ENCODE measurements around the gene ATE1.

ATE1 gene

DNA sequence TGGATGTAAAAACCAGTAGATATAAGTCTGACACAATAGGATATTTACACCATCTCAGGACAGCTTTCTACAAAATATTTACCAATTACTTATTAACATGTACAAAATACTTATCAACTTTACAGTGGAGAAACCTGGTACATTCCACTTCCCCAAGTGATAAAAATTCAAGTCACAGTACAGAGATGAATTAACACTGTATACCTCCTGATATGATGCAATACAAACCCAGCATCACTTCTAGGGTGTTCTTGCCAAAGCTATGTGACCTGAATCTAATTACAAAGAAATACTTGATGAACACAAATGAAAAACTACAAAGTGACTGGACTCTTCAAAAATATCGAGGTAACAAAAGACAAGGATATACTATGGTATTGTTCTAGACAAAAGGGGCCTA is 173.2 kb downstream of the ATE1 start:
- Histone ChIP-seq H3K9me3 (ENCODE audit: low read length) (no peaks in the 10 kb centered on the region), H3K36me3 (ENCODE audit: insufficient read depth, low read length) (no peaks in the 10 kb centered on the region), H2AFZ (ENCODE audit: low read length) (no peak overlapping the region), H3K27me3 (ENCODE audit: insufficient read depth, low read length) (no peaks in the 10 kb centered on the region), H3F3A (ENCODE audit: insufficient read depth, low read length) (no peaks in the 10 kb centered on the region), H3K4me3 (ENCODE audit: low read depth, low read length, poor library complexity, severe bottlenecking) (no peak overlapping the region), H3K9ac (ENCODE audit: low read length) (no peak overlapping the region), H3K79me2 (ENCODE audit: insufficient read depth, low read length) (no peaks in the 10 kb centered on the region), H3K27ac (ENCODE audit: low read depth, low read length, poor library complexity, severe bottlenecking) (no peak overlapping the region), H3K4me1 (ENCODE audit: insufficient read depth, low read length, severe bottlenecking) (no peaks in the 10 kb centered on the region), H3K4me2 (ENCODE audit: low read length) (no peak overlapping the region), H3K9me2 (ENCODE audit: low read depth, low read length) (no peaks in the 10 kb centered on the region), H4K20me1 (ENCODE audit: insufficient read depth, low read length) (no peaks in the 10 kb centered on the region)
- TF ChIP-seq, protein P1, sequence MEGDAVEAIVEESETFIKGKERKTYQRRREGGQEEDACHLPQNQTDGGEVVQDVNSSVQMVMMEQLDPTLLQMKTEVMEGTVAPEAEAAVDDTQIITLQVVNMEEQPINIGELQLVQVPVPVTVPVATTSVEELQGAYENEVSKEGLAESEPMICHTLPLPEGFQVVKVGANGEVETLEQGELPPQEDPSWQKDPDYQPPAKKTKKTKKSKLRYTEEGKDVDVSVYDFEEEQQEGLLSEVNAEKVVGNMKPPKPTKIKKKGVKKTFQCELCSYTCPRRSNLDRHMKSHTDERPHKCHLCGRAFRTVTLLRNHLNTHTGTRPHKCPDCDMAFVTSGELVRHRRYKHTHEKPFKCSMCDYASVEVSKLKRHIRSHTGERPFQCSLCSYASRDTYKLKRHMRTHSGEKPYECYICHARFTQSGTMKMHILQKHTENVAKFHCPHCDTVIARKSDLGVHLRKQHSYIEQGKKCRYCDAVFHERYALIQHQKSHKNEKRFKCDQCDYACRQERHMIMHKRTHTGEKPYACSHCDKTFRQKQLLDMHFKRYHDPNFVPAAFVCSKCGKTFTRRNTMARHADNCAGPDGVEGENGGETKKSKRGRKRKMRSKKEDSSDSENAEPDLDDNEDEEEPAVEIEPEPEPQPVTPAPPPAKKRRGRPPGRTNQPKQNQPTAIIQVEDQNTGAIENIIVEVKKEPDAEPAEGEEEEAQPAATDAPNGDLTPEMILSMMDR (IDR thresholded peaks at IDR 0.05; ENCODE audit: low read length): no peak
- no peak for TF ChIP-seq EZH2 (IDR thresholded peaks at IDR 0.05; ENCODE audit: borderline replicate concordance, low read length)

DNA sequence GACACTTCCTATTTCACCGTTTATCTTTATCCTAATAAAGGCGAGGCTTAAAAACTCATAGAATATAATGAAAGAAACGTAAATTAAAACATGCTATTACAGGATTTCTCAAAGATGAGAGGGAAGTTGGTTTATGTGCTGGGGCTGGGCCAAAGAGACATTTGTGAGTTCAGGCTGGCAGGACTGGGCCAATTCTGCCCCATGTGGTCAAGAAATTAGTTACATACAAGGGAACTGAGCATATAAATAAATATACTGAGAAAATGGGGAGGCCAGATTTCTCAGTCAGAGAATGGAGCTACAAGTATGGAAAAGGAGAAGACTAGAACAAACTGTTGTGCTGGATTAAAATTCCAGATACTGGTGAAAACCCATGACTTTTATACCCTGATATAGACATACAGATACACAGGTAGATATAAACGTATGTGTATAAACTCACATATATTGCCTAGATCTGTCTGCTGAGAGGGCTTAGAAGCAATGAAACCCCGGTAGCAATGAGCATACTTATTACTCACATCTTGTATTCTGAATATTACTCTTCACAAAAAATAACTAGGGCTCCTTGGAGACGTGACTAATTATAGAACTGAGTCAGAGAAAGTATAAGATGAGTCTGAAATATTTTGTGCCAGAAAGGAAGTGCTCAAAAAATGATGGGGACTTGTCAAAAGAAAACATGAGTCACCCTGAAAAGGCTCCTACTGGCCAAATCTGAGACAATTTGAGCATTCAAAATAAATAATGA is 173.9 kb downstream of the ATE1 start:
- Histone ChIP-seq H3K4me2 (ENCODE audit: low read length) (no peak overlapping the region), H3K27ac (ENCODE audit: low read depth, low read length, poor library complexity, severe bottlenecking) (no peak overlapping the region), H3K4me1 (ENCODE audit: insufficient read depth, low read length, severe bottlenecking) (no peaks in the 10 kb centered on the region)

DNA sequence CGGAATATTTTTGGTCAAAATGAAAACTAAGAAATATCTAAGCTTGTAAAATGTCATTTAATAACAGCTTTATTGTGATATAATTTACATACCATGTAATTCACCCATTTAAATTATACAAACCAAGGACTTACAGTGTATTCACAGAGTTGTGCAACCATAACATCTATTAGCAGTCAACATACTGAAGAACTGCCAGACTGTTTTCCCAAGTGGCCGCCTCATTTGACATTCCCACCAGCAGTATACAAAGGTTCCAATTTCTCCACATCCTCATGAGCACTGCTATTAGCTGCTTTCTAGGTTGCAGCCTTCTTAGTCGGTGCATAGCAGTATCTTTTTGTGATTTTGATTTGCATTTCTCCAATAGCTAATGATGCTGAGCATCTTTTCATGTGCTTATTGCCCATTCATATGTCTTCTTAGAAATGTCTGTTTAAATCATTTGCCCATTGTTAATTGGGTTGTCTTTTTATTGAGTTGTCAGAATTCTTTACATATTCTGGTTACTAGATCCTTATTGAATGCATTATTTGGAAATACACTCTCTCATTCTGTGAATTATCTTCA is 176.6 kb downstream of the ATE1 start:
- H3F3A ChIP-seq (ENCODE audit: insufficient read depth, low read length): no peaks in the 10 kb centered on the region
- H3K9ac ChIP-seq (ENCODE audit: low read length): no peak overlapping the region
- no peak overlapping the region for H3K4me3 ChIP-seq (ENCODE audit: low read depth, low read length, poor library complexity, severe bottlenecking)
- H3K27ac ChIP-seq (ENCODE audit: low read depth, low read length, poor library complexity, severe bottlenecking): no peak overlapping the region
- H4K20me1 ChIP-seq (ENCODE audit: insufficient read depth, low read length): no peaks in the 10 kb centered on the region
- H2AFZ ChIP-seq (ENCODE audit: low read length): no peak overlapping the region
- no peaks in the 10 kb centered on the region for H3K27me3 ChIP-seq (ENCODE audit: insufficient read depth, low read length)
- H3K9me3 ChIP-seq (ENCODE audit: low read length): no peaks in the 10 kb centered on the region
- no peaks in the 10 kb centered on the region for H3K79me2 ChIP-seq (ENCODE audit: insufficient read depth, low read length)
- H3K36me3 ChIP-seq (ENCODE audit: insufficient read depth, low read length): no peaks in the 10 kb centered on the region
- no peak overlapping the region for H3K4me2 ChIP-seq (ENCODE audit: low read length)
- no peaks in the 10 kb centered on the region for H3K4me1 ChIP-seq (ENCODE audit: insufficient read depth, low read length, severe bottlenecking)
- no peak for TF ChIP-seq EZH2 (IDR thresholded peaks at IDR 0.05; ENCODE audit: borderline replicate concordance, low read length)
- TF ChIP-seq, protein P1 (IDR thresholded peaks at IDR 0.05; ENCODE audit: low read length): no peak
- H3K9me2 ChIP-seq (ENCODE audit: low read depth, low read length): no peaks in the 10 kb centered on the region

More for the DNA sequence above, 173.9 kb downstream of the ATE1 start:
- no peak overlapping the region for H3K9ac ChIP-seq (ENCODE audit: low read length)
- H2AFZ ChIP-seq (ENCODE audit: low read length): no peak overlapping the region
- H3F3A ChIP-seq (ENCODE audit: insufficient read depth, low read length): no peaks in the 10 kb centered on the region
- no peaks in the 10 kb centered on the region for H3K9me2 ChIP-seq (ENCODE audit: low read depth, low read length)
- no peaks in the 10 kb centered on the region for H3K9me3 ChIP-seq (ENCODE audit: low read length)
- no peak overlapping the region for H3K4me3 ChIP-seq (ENCODE audit: low read depth, low read length, poor library complexity, severe bottlenecking)
- H4K20me1 ChIP-seq (ENCODE audit: insufficient read depth, low read length): no peaks in the 10 kb centered on the region
- H3K79me2 ChIP-seq (ENCODE audit: insufficient read depth, low read length): no peaks in the 10 kb centered on the region
- no peaks in the 10 kb centered on the region for H3K27me3 ChIP-seq (ENCODE audit: insufficient read depth, low read length)
- H3K36me3 ChIP-seq (ENCODE audit: insufficient read depth, low read length): no peaks in the 10 kb centered on the region
- no peak for TF ChIP-seq EZH2 (IDR thresholded peaks at IDR 0.05; ENCODE audit: borderline replicate concordance, low read length)
- TF ChIP-seq, protein P1 (IDR thresholded peaks at IDR 0.05; ENCODE audit: low read length): peak; percentile 45; the same call in 1 of the 2 replicates

Measured in OCI-LY1 (cell line).